WTC11 (cell line): ENCODE measurements around the gene MFSD1. TPM values are rescaled to one million over a fixed set of nuclear protein-coding genes. Genes with fewer than 3 reads are reported as not detected.

Source experiments
- ATAC-seq: fragments of 200-7000 bp; cut with Tn5 transposase; 2 replicates; pipeline ENCODE4 v1.10.0; 2021; ENCODE audit warnings: mild to moderate bottlenecking, moderate library complexity
- CTCF ChIA-PET: fragments of 300-600 bp; sonication (Branson Sonifier 250); formaldehyde crosslinking; loops from one replicate; lab custom pipeline; 2021; ENCODE audit warnings: antibody characterized with exemption; lab: Charles Lee
- POLR2A ChIA-PET: fragments of 350-600 bp; sonication (Branson Sonifier 250); formaldehyde crosslinking; loops from one replicate; lab custom pipeline; 2021; ENCODE audit warnings: antibody characterized with exemption; lab: Charles Lee
- DNase-seq: peaks from one replicate; pipeline ENCODE4 v3.0.0; 2021; ENCODE audit warnings: low spot score
- H3K27ac Mint-ChIP-seq: 2 replicates; pipeline ENCODE4 v1.8.0; 2021; ENCODE audit warnings: mixed read lengths
- H3K27me3 Mint-ChIP-seq: 2 replicates; pipeline ENCODE4 v1.8.0; 2021; ENCODE audit warnings: low read depth, mild to moderate bottlenecking, moderate library complexity, mixed read lengths
- H3K36me3 Mint-ChIP-seq: 2 replicates; pipeline ENCODE4 v1.8.0; 2021; ENCODE audit warnings: mixed read lengths
- H3K4me1 Mint-ChIP-seq: 2 replicates; pipeline ENCODE4 v1.8.0; 2022; ENCODE audit warnings: mixed read lengths
- H3K4me3 Mint-ChIP-seq: 2 replicates; pipeline ENCODE4 v1.8.0; 2021; ENCODE audit warnings: mild to moderate bottlenecking, moderate library complexity, mixed read lengths
- H3K9me3 Mint-ChIP-seq: 2 replicates; pipeline ENCODE4 v1.8.0; 2021; ENCODE audit warnings: mixed read lengths
- CREM ChIP-seq: sonication (generic); formaldehyde crosslinking; IDR thresholded peaks from 2 replicates; pipeline ENCODE4 v1.8.1; 2022; ENCODE audit warnings: mild to moderate bottlenecking, missing genetic modification reagents, moderate library complexity
- ELF4 ChIP-seq: sonication (generic); formaldehyde crosslinking; IDR thresholded peaks from 2 replicates; pipeline ENCODE4 v1.8.1; 2022; ENCODE audit warnings: low read depth, mild to moderate bottlenecking, moderate library complexity, missing genetic modification reagents
- ETV6 ChIP-seq: sonication (generic); formaldehyde crosslinking; IDR thresholded peaks from 2 replicates; pipeline ENCODE4 v1.8.1; 2022; ENCODE audit warnings: mild to moderate bottlenecking, missing genetic modification reagents
- FOXK1 ChIP-seq: sonication (generic); formaldehyde crosslinking; IDR thresholded peaks from 2 replicates; pipeline ENCODE4 v1.8.0; 2022; ENCODE audit warnings: mild to moderate bottlenecking, moderate library complexity, missing genetic modification reagents
- GRHL2 ChIP-seq: fragments of 250-450 bp; sonication (Bioruptor Pico); IDR thresholded peaks from 2 replicates; pipeline ENCODE4 v1.8.0; 2022; ENCODE audit warnings: mild to moderate bottlenecking, moderate library complexity; ENCODE audit not compliant: insufficient replicate concordance, severe bottlenecking
- JUN ChIP-seq: sonication (generic); formaldehyde crosslinking; IDR thresholded peaks from 2 replicates; pipeline ENCODE4 v1.8.0; 2023; ENCODE audit warnings: mild to moderate bottlenecking, missing genetic modification reagents
- NFATC4 ChIP-seq: fragments of 250-450 bp; sonication (Bioruptor Pico); IDR thresholded peaks from 2 replicates; pipeline ENCODE4 v1.9.0; 2021; ENCODE audit warnings: mild to moderate bottlenecking
- OVOL2 ChIP-seq: fragments of 250-450 bp; sonication (Bioruptor Pico); IDR thresholded peaks from 2 replicates; pipeline ENCODE4 v1.9.0; 2021; ENCODE audit warnings: mild to moderate bottlenecking, borderline replicate concordance
- SMAD4 ChIP-seq: sonication (generic); formaldehyde crosslinking; IDR thresholded peaks from 2 replicates; pipeline ENCODE4 v1.8.0; 2022; ENCODE audit warnings: mild to moderate bottlenecking, missing genetic modification reagents
- SP1 ChIP-seq: sonication (generic); formaldehyde crosslinking; conservative IDR thresholded peaks from 2 replicates; pipeline ENCODE4 v1.8.1; 2022; ENCODE audit warnings: missing genetic modification reagents
- ZNF263 ChIP-seq: sonication (generic); formaldehyde crosslinking; IDR thresholded peaks from 2 replicates; pipeline ENCODE4 v1.8.1; 2022; ENCODE audit warnings: low read depth, mild to moderate bottlenecking, moderate library complexity, missing genetic modification reagents
- total RNA-seq: library from RNA; stranded (reverse); gene quantifications from 3 replicates; pipeline ENCODE4 v1.2.3, GENCODE V29; 2021
- TF ChIP-seq, protein P1 (sequence below): fragments of 250-450 bp; sonication (Bioruptor Pico); IDR thresholded peaks from 2 replicates; pipeline ENCODE4 v1.9.0; 2021; ENCODE audit warnings: mild to moderate bottlenecking, borderline replicate concordance
- TF ChIP-seq, protein P2 (sequence below): sonication (generic); formaldehyde crosslinking; IDR thresholded peaks from 2 replicates; pipeline ENCODE4 v1.8.0; 2023; ENCODE audit warnings: missing genetic modification reagents, mild to moderate bottlenecking, borderline replicate concordance
- TF ChIP-seq, protein P3 (sequence below): sonication (generic); formaldehyde crosslinking; IDR thresholded peaks from 2 replicates; pipeline ENCODE4 v1.8.1; 2022; ENCODE audit warnings: missing genetic modification reagents, borderline replicate concordance
- TF ChIP-seq, protein P4 (sequence below): sonication (generic); formaldehyde crosslinking; IDR thresholded peaks from 2 replicates; pipeline ENCODE4 v1.8.0; 2022; ENCODE audit warnings: mild to moderate bottlenecking, missing genetic modification reagents
- TF ChIP-seq, protein P5 (sequence below): sonication (generic); formaldehyde crosslinking; conservative IDR thresholded peaks from 2 replicates; pipeline ENCODE4 v1.8.1; 2022; ENCODE audit warnings: mild to moderate bottlenecking, missing genetic modification reagents
- TF ChIP-seq, protein P6 (sequence below): sonication (generic); formaldehyde crosslinking; IDR thresholded peaks from 2 replicates; pipeline ENCODE4 v1.8.0; 2022; ENCODE audit warnings: mild to moderate bottlenecking, missing genetic modification reagents
- TF ChIP-seq, protein P7 (sequence below): fragments of 250-450 bp; sonication (Bioruptor Pico); IDR thresholded peaks from 2 replicates; pipeline ENCODE4 v1.8.0; 2021; ENCODE audit warnings: mild to moderate bottlenecking

The MFSD1 gene
- total RNA-seq, 1 experiment from 2014 or later: 8.2 TPM

DNA sequence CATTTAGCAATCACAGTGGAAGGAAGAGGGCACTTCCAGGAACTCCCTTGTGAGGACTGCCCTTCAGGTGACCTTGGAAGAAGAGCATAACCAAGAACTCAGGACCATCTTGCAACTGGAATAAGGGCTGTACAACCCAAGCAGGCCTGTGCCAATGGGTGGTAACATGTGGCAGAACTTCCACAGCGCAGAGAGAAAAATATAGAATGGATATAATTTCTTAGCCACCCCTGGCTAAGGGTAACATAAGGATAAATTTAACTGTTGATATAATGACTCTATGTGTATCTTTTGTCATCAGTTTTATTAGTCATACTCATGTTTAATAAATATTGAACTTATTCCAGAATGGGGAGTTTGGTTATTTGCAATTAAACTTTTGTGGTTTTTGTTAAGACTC is 13.4 kb upstream of the MFSD1 start (continued):
- TF ChIP-seq, protein P1, sequence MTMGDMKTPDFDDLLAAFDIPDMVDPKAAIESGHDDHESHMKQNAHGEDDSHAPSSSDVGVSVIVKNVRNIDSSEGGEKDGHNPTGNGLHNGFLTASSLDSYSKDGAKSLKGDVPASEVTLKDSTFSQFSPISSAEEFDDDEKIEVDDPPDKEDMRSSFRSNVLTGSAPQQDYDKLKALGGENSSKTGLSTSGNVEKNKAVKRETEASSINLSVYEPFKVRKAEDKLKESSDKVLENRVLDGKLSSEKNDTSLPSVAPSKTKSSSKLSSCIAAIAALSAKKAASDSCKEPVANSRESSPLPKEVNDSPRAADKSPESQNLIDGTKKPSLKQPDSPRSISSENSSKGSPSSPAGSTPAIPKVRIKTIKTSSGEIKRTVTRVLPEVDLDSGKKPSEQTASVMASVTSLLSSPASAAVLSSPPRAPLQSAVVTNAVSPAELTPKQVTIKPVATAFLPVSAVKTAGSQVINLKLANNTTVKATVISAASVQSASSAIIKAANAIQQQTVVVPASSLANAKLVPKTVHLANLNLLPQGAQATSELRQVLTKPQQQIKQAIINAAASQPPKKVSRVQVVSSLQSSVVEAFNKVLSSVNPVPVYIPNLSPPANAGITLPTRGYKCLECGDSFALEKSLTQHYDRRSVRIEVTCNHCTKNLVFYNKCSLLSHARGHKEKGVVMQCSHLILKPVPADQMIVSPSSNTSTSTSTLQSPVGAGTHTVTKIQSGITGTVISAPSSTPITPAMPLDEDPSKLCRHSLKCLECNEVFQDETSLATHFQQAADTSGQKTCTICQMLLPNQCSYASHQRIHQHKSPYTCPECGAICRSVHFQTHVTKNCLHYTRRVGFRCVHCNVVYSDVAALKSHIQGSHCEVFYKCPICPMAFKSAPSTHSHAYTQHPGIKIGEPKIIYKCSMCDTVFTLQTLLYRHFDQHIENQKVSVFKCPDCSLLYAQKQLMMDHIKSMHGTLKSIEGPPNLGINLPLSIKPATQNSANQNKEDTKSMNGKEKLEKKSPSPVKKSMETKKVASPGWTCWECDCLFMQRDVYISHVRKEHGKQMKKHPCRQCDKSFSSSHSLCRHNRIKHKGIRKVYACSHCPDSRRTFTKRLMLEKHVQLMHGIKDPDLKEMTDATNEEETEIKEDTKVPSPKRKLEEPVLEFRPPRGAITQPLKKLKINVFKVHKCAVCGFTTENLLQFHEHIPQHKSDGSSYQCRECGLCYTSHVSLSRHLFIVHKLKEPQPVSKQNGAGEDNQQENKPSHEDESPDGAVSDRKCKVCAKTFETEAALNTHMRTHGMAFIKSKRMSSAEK (CRISPR knock-in tag): no peak
- TF ChIP-seq, all 79 proteins: peak for 0

DNA sequence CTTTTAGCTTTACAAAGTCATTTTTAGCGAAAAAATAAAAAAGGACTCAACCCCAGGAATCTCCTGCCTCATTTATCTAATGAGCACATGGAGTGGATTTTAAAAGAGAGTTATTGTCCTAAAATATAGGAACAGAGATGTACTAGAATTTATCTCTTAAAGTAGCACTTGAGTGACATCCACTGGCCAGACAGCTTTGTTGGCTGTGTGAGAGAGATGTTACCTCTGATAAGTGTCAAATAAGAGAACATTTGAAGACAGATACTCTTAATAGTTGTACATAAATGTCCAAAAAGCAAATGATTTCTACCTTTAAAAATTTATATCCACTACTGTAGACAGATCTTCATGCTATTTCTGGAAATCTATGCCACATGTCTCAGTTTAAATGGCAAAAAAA is 12.3 kb upstream of the MFSD1 start:
- Mint-ChIP-seq H3K4me1 (no peaks in the 10 kb centered on the region; the same call in 1 of the 2 replicates), H3K4me3 (no peak overlapping the region), H3K27me3 (0 out of 2 replicates have a peak, but pooled peaks cover 2% of the 10 kb centered on the region), H3K9me3 (no peaks in the 10 kb centered on the region), H3K27ac (no peak overlapping the region), H3K36me3 (no peaks in the 10 kb centered on the region)
- ATAC-seq (no peak), DNase-seq (no peak)
- ChIA-PET CTCF (interaction anchor here (1.1 to 1.8 kb wide), 6 partner anchors 12 to 145 kb away, joined by 3 to 34 read pairs (median 4); partner anchors contain the start of genes GFM1, LXN and MFSD1), POLR2A (interaction anchor here (0.7 kb wide), 1 partner anchor 31 kb away, joined by 3 read pairs; no protein-coding TSS in a partner anchor)
- TF ChIP-seq GRHL2 (CRISPR knock-in tag) (no peak), CREM (CRISPR knock-in tag) (no peak), SMAD4 (CRISPR knock-in tag) (no peak), SP1 (CRISPR knock-in tag) (no peak), ZNF263 (no peak), NFATC4 (CRISPR knock-in tag) (no peak), FOXK1 (CRISPR knock-in tag) (no peak), OVOL2 (CRISPR knock-in tag) (no peak), ETV6 (CRISPR knock-in tag) (no peak), ELF4 (CRISPR knock-in tag) (no peak), JUN (CRISPR knock-in tag) (no peak)
- TF ChIP-seq, protein P2, sequence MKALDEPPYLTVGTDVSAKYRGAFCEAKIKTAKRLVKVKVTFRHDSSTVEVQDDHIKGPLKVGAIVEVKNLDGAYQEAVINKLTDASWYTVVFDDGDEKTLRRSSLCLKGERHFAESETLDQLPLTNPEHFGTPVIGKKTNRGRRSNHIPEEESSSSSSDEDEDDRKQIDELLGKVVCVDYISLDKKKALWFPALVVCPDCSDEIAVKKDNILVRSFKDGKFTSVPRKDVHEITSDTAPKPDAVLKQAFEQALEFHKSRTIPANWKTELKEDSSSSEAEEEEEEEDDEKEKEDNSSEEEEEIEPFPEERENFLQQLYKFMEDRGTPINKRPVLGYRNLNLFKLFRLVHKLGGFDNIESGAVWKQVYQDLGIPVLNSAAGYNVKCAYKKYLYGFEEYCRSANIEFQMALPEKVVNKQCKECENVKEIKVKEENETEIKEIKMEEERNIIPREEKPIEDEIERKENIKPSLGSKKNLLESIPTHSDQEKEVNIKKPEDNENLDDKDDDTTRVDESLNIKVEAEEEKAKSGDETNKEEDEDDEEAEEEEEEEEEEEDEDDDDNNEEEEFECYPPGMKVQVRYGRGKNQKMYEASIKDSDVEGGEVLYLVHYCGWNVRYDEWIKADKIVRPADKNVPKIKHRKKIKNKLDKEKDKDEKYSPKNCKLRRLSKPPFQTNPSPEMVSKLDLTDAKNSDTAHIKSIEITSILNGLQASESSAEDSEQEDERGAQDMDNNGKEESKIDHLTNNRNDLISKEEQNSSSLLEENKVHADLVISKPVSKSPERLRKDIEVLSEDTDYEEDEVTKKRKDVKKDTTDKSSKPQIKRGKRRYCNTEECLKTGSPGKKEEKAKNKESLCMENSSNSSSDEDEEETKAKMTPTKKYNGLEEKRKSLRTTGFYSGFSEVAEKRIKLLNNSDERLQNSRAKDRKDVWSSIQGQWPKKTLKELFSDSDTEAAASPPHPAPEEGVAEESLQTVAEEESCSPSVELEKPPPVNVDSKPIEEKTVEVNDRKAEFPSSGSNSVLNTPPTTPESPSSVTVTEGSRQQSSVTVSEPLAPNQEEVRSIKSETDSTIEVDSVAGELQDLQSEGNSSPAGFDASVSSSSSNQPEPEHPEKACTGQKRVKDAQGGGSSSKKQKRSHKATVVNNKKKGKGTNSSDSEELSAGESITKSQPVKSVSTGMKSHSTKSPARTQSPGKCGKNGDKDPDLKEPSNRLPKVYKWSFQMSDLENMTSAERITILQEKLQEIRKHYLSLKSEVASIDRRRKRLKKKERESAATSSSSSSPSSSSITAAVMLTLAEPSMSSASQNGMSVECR (CRISPR knock-in tag): no peak
- TF ChIP-seq, protein P3, sequence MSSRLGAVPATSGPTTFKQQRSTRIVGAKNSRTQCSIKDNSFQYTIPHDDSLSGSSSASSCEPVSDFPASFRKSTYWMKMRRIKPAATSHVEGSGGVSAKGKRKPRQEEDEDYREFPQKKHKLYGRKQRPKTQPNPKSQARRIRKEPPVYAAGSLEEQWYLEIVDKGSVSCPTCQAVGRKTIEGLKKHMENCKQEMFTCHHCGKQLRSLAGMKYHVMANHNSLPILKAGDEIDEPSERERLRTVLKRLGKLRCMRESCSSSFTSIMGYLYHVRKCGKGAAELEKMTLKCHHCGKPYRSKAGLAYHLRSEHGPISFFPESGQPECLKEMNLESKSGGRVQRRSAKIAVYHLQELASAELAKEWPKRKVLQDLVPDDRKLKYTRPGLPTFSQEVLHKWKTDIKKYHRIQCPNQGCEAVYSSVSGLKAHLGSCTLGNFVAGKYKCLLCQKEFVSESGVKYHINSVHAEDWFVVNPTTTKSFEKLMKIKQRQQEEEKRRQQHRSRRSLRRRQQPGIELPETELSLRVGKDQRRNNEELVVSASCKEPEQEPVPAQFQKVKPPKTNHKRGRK: no peak
- TF ChIP-seq, protein P4, sequence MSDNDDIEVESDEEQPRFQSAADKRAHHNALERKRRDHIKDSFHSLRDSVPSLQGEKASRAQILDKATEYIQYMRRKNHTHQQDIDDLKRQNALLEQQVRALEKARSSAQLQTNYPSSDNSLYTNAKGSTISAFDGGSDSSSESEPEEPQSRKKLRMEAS (CRISPR knock-in tag): no peak
- TF ChIP-seq, protein P5, sequence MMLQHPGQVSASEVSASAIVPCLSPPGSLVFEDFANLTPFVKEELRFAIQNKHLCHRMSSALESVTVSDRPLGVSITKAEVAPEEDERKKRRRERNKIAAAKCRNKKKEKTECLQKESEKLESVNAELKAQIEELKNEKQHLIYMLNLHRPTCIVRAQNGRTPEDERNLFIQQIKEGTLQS (CRISPR knock-in tag): no peak
- TF ChIP-seq, protein P6, sequence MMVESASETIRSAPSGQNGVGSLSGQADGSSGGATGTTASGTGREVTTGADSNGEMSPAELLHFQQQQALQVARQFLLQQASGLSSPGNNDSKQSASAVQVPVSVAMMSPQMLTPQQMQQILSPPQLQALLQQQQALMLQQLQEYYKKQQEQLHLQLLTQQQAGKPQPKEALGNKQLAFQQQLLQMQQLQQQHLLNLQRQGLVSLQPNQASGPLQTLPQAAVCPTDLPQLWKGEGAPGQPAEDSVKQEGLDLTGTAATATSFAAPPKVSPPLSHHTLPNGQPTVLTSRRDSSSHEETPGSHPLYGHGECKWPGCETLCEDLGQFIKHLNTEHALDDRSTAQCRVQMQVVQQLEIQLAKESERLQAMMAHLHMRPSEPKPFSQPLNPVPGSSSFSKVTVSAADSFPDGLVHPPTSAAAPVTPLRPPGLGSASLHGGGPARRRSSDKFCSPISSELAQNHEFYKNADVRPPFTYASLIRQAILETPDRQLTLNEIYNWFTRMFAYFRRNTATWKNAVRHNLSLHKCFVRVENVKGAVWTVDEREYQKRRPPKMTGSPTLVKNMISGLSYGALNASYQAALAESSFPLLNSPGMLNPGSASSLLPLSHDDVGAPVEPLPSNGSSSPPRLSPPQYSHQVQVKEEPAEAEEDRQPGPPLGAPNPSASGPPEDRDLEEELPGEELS (CRISPR knock-in tag): no peak
- TF ChIP-seq, protein P7, sequence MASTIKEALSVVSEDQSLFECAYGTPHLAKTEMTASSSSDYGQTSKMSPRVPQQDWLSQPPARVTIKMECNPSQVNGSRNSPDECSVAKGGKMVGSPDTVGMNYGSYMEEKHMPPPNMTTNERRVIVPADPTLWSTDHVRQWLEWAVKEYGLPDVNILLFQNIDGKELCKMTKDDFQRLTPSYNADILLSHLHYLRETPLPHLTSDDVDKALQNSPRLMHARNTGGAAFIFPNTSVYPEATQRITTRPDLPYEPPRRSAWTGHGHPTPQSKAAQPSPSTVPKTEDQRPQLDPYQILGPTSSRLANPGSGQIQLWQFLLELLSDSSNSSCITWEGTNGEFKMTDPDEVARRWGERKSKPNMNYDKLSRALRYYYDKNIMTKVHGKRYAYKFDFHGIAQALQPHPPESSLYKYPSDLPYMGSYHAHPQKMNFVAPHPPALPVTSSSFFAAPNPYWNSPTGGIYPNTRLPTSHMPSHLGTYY (CRISPR knock-in tag): no peak
